H1 (cell line): ENCODE results near the gene YWHAQ. TPM values are rescaled to one million over a fixed set of nuclear protein-coding genes. Genes with fewer than 3 reads are reported as not detected.

Source experiments
- CTCF ChIA-PET: fragments of 300-600 bp; sonication (Branson Sonifier 250); formaldehyde crosslinking; loops from one replicate; lab custom pipeline; 2021; ENCODE audit not compliant: partially characterized antibody; lab: Charles Lee
- POLR2A ChIA-PET: fragments of 300-600 bp; sonication (Branson Sonifier 250); formaldehyde crosslinking; loops from one replicate; lab custom pipeline; 2021; ENCODE audit warnings: inconsistent platforms; ENCODE audit not compliant: partially characterized antibody; lab: Charles Lee
- DNase-seq, 2 experiments: peaks; one replicate each; pipeline versions ENCODE4 v3.0.0 to v3.0.0-alpha.2; 2010 to 2022; ENCODE audit warnings: low spot score in 2 of 2, low read depth in 1 of 2, mixed read lengths in 1 of 2
- FAIRE-seq: peaks from 2 replicates; lab custom pipeline; 2011; peaks lifted over from hg19 to GRCh38; lab: Jason Lieb, UNC
- H2AFZ ChIP-seq: 2 replicates; pipeline ENCODE4 v1.8.1; 2012; ENCODE audit warnings: low read length, inconsistent platforms
- H2AK5ac ChIP-seq: 2 replicates; pipeline ENCODE4 v1.6.1; 2013; ENCODE audit warnings: low read depth, low read length
- H2BK120ac ChIP-seq: replicated peaks from 2 replicates; pipeline ENCODE3; 2013; ENCODE audit warnings: low read depth, low read length, inconsistent platforms
- H2BK12ac ChIP-seq: 2 replicates; pipeline ENCODE4 v1.6.1; 2013; ENCODE audit warnings: low read depth, low read length
- H2BK15ac ChIP-seq: 2 replicates; pipeline ENCODE4 v1.6.1; 2013; ENCODE audit warnings: low read length
- H2BK20ac ChIP-seq: 2 replicates; pipeline ENCODE4 v1.6.1; 2013; ENCODE audit warnings: low read length
- H2BK5ac ChIP-seq: 2 replicates; pipeline ENCODE4 v1.6.1; 2013; ENCODE audit warnings: low read depth, low read length
- H3K14ac ChIP-seq: 2 replicates; pipeline ENCODE4 v1.6.1; 2013; ENCODE audit warnings: inconsistent platforms; ENCODE audit not compliant: insufficient read length
- H3K18ac ChIP-seq: 2 replicates; pipeline ENCODE4 v1.6.1; 2013; ENCODE audit warnings: low read length; ENCODE audit errors: extremely low read depth
- H3K23ac ChIP-seq: 2 replicates; pipeline ENCODE4 v1.6.1; 2013; ENCODE audit warnings: inconsistent platforms; ENCODE audit not compliant: insufficient read length
- H3K23me2 ChIP-seq: 2 replicates; pipeline ENCODE4 v1.6.1; 2013; ENCODE audit warnings: low read depth, low read length
- H3K27ac ChIP-seq: 2 replicates; pipeline ENCODE4 v1.6.1; 2011; ENCODE audit warnings: low read depth, low read length, inconsistent platforms
- H3K27me3 ChIP-seq, 4 experiments: replicated peaks in 1 of 4; 1 replicate in 1 of 4; 2 replicates in 3 of 4; pipeline versions ENCODE4 v1.6.1 to v1.8.1; 2011 to 2013; ENCODE audit warnings: low read length in 3 of 4, mild to moderate bottlenecking in 3 of 4, inconsistent platforms in 2 of 4, mixed read lengths in 2 of 4, moderate library complexity in 1 of 4; ENCODE audit not compliant: control insufficient read depth in 3 of 4, insufficient read depth in 3 of 4; ENCODE audit errors: extremely low read depth in 1 of 4
- H3K36me3 ChIP-seq, 4 experiments: 2 replicates each; pipeline versions ENCODE4 v1.6.1 to v1.8.1; 2011 to 2013; ENCODE audit warnings: mild to moderate bottlenecking in 4 of 4, low read length in 3 of 4, moderate library complexity in 2 of 4, control low read depth in 1 of 4, inconsistent platforms in 1 of 4; ENCODE audit not compliant: insufficient read depth in 4 of 4, control insufficient read depth in 2 of 4
- H3K4ac ChIP-seq: replicated peaks from 2 replicates; pipeline ENCODE3; 2013; ENCODE audit warnings: low read length, low read depth, mixed read lengths, inconsistent platforms; ENCODE audit not compliant: insufficient read length
- H3K4me1 ChIP-seq, 4 experiments: replicated peaks in 1 of 4; 1 replicate in 1 of 4; 2 replicates in 3 of 4; pipeline versions ENCODE4 v1.6.1 to v1.8.1; 2011 to 2013; ENCODE audit warnings: low read length in 3 of 4, inconsistent platforms in 2 of 4, mixed read lengths in 1 of 4; ENCODE audit not compliant: insufficient read depth in 4 of 4, control insufficient read depth in 3 of 4
- H3K4me2 ChIP-seq, 2 experiments: 2 replicates each; pipeline versions ENCODE4 v1.6.1 to v1.8.1; 2011 to 2013; ENCODE audit warnings: low read depth in 2 of 2, low read length in 2 of 2, control low read depth in 1 of 2, inconsistent platforms in 1 of 2, mild to moderate bottlenecking in 1 of 2; ENCODE audit not compliant: insufficient read depth in 1 of 2
- H3K4me3 ChIP-seq, 4 experiments: fragments of 200-600, 300-600 bp in 1 of 4; sonication (generic), shearing (Covaris generic), sonication (Bioruptor Twin) in 1 of 4; 2 replicates each; pipeline versions ENCODE4 v1.5.1 to v1.8.1; 2011 to 2016; ENCODE audit warnings: low read length in 4 of 4, low read depth in 3 of 4, control low read depth in 2 of 4, inconsistent platforms in 2 of 4, mild to moderate bottlenecking in 2 of 4, mixed read lengths in 1 of 4, moderate library complexity in 1 of 4; ENCODE audit not compliant: insufficient read depth in 2 of 4; ENCODE audit errors: extremely low read depth in 1 of 4
- H3K56ac ChIP-seq: replicated peaks from 2 replicates; pipeline ENCODE3; 2013; ENCODE audit warnings: low read depth, mild to moderate bottlenecking, mixed read lengths, low read length, inconsistent platforms; ENCODE audit not compliant: insufficient read length
- H3K79me1 ChIP-seq: 2 replicates; pipeline ENCODE4 v1.6.1; 2013; ENCODE audit warnings: low read depth, low read length, control low read depth
- H3K79me2 ChIP-seq, 2 experiments: 2 replicates each; pipeline versions ENCODE4 v1.6.1 to v1.8.1; 2012 to 2013; ENCODE audit warnings: low read length in 2 of 2, mild to moderate bottlenecking in 2 of 2, inconsistent platforms in 1 of 2; ENCODE audit not compliant: insufficient read depth in 2 of 2, control insufficient read depth in 1 of 2
- H3K9ac ChIP-seq, 4 experiments: replicated peaks in 1 of 4; 1 replicate in 1 of 4; 2 replicates in 3 of 4; pipeline versions ENCODE4 v1.6.1 to v1.8.1; 2011 to 2013; ENCODE audit warnings: low read depth in 3 of 4, low read length in 3 of 4, control low read depth in 2 of 4, mild to moderate bottlenecking in 2 of 4, moderate library complexity in 2 of 4, inconsistent platforms in 1 of 4; ENCODE audit errors: extremely low read depth in 1 of 4
- H3K9me3 ChIP-seq, 2 experiments: 2 replicates each; pipeline versions ENCODE4 v1.6.1 to v1.8.1; 2012 to 2013; ENCODE audit warnings: mild to moderate bottlenecking in 2 of 2, moderate library complexity in 2 of 2, control low read depth in 1 of 2, inconsistent platforms in 1 of 2, low read depth in 1 of 2, low read length in 1 of 2, mixed read lengths in 1 of 2; ENCODE audit not compliant: insufficient read depth in 2 of 2
- H4K20me1 ChIP-seq, 2 experiments: replicated peaks in 1 of 2; 2 replicates each; pipeline versions ENCODE3 to v1.8.1; 2011 to 2013; ENCODE audit warnings: inconsistent platforms in 2 of 2, low read length in 2 of 2, mild to moderate bottlenecking in 1 of 2; ENCODE audit not compliant: insufficient read depth in 2 of 2, control insufficient read depth in 1 of 2
- H4K5ac ChIP-seq: 2 replicates; pipeline ENCODE4 v1.6.1; 2013; ENCODE audit warnings: low read length, low read depth, mixed read lengths, inconsistent platforms; ENCODE audit not compliant: insufficient read length
- H4K8ac ChIP-seq: 2 replicates; pipeline ENCODE4 v1.8.0; 2013; ENCODE audit warnings: mild to moderate bottlenecking, moderate library complexity, low read length, inconsistent platforms; ENCODE audit not compliant: insufficient read depth; ENCODE audit errors: extremely low read depth
- H4K91ac ChIP-seq: replicated peaks from 2 replicates; pipeline ENCODE3; 2013; ENCODE audit warnings: low read length, mixed read lengths, inconsistent platforms; ENCODE audit not compliant: insufficient read length
- RAD21 ChIP-seq, 2 experiments: IDR thresholded peaks in 1 of 2; conservative IDR thresholded peaks in 1 of 2; 2 replicates each; pipeline ENCODE4 v1.6.1; 2011; ENCODE audit warnings: low read depth in 2 of 2, low read length in 2 of 2, improper control_type of control experiment in 1 of 2, inconsistent platforms in 1 of 2, mild to moderate bottlenecking in 1 of 2, moderate library complexity in 1 of 2
- RFX5 ChIP-seq: IDR thresholded peaks from 2 replicates; pipeline ENCODE4 v1.6.1; 2011; ENCODE audit warnings: low read depth, low read length, improper control_type of control experiment, borderline replicate concordance
- WGBS, 2 experiments: shearing (Covaris generic) in 1 of 2; methylation state at CpG; one replicate each; pipeline versions ENCODE4 v1.1.6 to v1.1.7; 2013 to 2015; ENCODE audit warnings: low lambda C conversion rate in 2 of 2, mixed read lengths in 2 of 2, inconsistent platforms in 1 of 2, low coverage in 1 of 2, missing lambda C conversion rate in 1 of 2; ENCODE audit not compliant: insufficient replicate concordance in 2 of 2, insufficient coverage in 1 of 2, insufficient read length in 1 of 2; ENCODE audit errors: extremely low coverage in 1 of 2, missing lambda C conversion rate in 1 of 2; 5-methylcytosine and 5-hydroxymethylcytosine counted together
- polyA plus RNA-seq, 7 experiments: library from polyadenylated mRNA; depleted of rRNA in 3 of 7; stranded (reverse) in 5 of 7; unstranded in 2 of 7; fragments of >200 nt in 5 of 7; fragments of 200-250 nt in 2 of 7; gene quantifications; 1 replicate in 5 of 7; 2 replicates in 1 of 7; 4 replicates in 1 of 7; pipeline versions ENCODE4 v1.2.1 to v1.2.3, GENCODE V29; 2011 to 2013; ENCODE audit warnings: missing spikeins in 2 of 7, mixed read lengths in 2 of 7
- total RNA-seq: library from RNA; stranded (reverse); fragmentation: NEBNext Ultra II Directional; extraction: Animal tissue kit (Norgen Biotek cat#: 25700); gene quantifications from 2 replicates; pipeline ENCODE4 v1.2.1, GENCODE V29; 2021

YWHAQ gene
- total and polyA plus RNA-seq, 2 of the 8 experiments (the other 6 are each of a cell fraction or from before 2014, with no cell fraction given): 244 to 480 TPM

GRCh38 chr2:9601397-9601796 lies 29.4 kb downstream of the YWHAQ start:
- Histone ChIP-seq H3K4me3 (no peak overlapping the region), H4K20me1 (peaks cover 3 to 5% of the 10 kb centered on the region in 2 experiments), H2BK120ac (no peak overlapping the region), H3K36me3 (peaks cover 0 to 34% (median 17%) of the 10 kb centered on the region in 4 experiments; a peak in 5 of 8 replicates), H3K79me1 (peaks cover 7% of the 10 kb centered on the region), H2AK5ac (no peak overlapping the region), H2BK5ac (no peak overlapping the region), H3K4ac (no peak overlapping the region), H3K4me1 (no peaks in the 10 kb centered on the region), H2BK15ac (no peak overlapping the region), H2BK20ac (no peak overlapping the region), H3K9ac (no peak overlapping the region), H4K8ac (no peak overlapping the region), H4K5ac (no peak overlapping the region), H3K23me2 (no peaks in the 10 kb centered on the region), H3K9me3 (peaks cover 7% of the 10 kb centered on the region in 2 experiments; a peak in 3 of 4 replicates), H3K18ac (no peak overlapping the region), H4K91ac (no peak overlapping the region), H3K27ac (no peak overlapping the region), H3K27me3 (no peaks in the 10 kb centered on the region), H3K56ac (no peak overlapping the region), H2BK12ac (no peak overlapping the region), H2AFZ (no peak overlapping the region), H3K14ac (no peak overlapping the region), H3K79me2 (peaks cover 24 to 98% of the 10 kb centered on the region in 2 experiments), H3K23ac (no peak overlapping the region), H3K4me2 (no peak overlapping the region)
- POLR2A ChIA-PET: interaction anchor here (1.2 to 1.4 kb wide), 3 partner anchors 20 to 30 kb away, joined by 3 to 4 read pairs (median 3); partner anchors contain the start of gene YWHAQ
- CTCF ChIA-PET: interaction anchor here (1.7 kb wide), 1 partner anchor 10 kb away, joined by 4 read pairs; no protein-coding TSS in a partner anchor
- WGBS, 2 experiments: 88% methylated on average over 5 of the region's 5 CpGs; no CpG with 5 or more reads in 1 of the 2 experiments
- DNase-seq: no peak
- FAIRE-seq: no peak
- TF ChIP-seq RFX5: no peak
- TF ChIP-seq RAD21 (IDR thresholded peaks at IDR 0.05 in 1 of 2, conservative IDR thresholded peaks at IDR 0.05 in 1 of 2; ENCODE audit: low read depth in 2 of 2, low read length in 2 of 2): no peak
